HepG2 (cell line): ENCODE data around the gene FGF19. TPM values are rescaled to one million over a fixed set of nuclear protein-coding genes. Genes with fewer than 3 reads are reported as not detected.
A peak's percentile ranks its signal among the peaks of the same experiment; 100 is the strongest.

Experiments
- ATAC-seq: fragments of 200-7000 bp; cut with Tn5 transposase; 3 replicates; pipeline ENCODE4 v1.9.1; 2020; ENCODE audit warnings: mild to moderate bottlenecking, moderate library complexity
- BruUV-seq: library from RNA; stranded (reverse); fragments of 400-500 nt; replicated peaks from 2 replicates; lab custom pipeline; 2021; lab: Mats Ljungman, UMichigan
- CTCF ChIA-PET: fragments of 300-600 bp; formaldehyde crosslinking; extraction: SDS; loops from one replicate; lab custom pipeline; 2021; ENCODE audit warnings: low total read pairs, inconsistent platforms, low intra/inter-chr PET ratio; lab: Yijun Ruan, JAX
- POLR2A ChIA-PET: fragments of 350-600 bp; sonication (Branson Sonifier 250); formaldehyde crosslinking; loops from one replicate; lab custom pipeline; 2020; ENCODE audit warnings: antibody characterized with exemption, inconsistent platforms; lab: Yijun Ruan, JAX
- DNase-seq: peaks from one replicate; pipeline ENCODE4 v3.0.0-alpha.2; 2015; ENCODE audit warnings: low spot score
- FAIRE-seq: peaks from 3 replicates; lab custom pipeline; 2011; peaks lifted over from hg19 to GRCh38; lab: Jason Lieb, UNC
- H2AFZ ChIP-seq: one replicate; pipeline ENCODE4 v1.6.1; 2011; ENCODE audit warnings: low read length, inconsistent platforms
- H3K27ac ChIP-seq: fragments of 300-600 bp; 3 replicates; pipeline ENCODE4 v1.8.0; 2011; ENCODE audit warnings: mixed run types, mild to moderate bottlenecking, mixed read lengths, low read length, inconsistent platforms; ENCODE audit not compliant: insufficient read depth; ENCODE audit errors: extremely low read length
- H3K27me3 ChIP-seq, 2 experiments: fragments of 200-600 bp in 1 of 2; 2 replicates in 1 of 2; 3 replicates in 1 of 2; pipeline versions ENCODE4 v1.6.0 to v1.8.0; 2011; ENCODE audit warnings: low read length in 2 of 2, mild to moderate bottlenecking in 2 of 2, moderate library complexity in 2 of 2, inconsistent platforms in 1 of 2; ENCODE audit not compliant: insufficient read depth in 2 of 2, control insufficient read depth in 1 of 2
- H3K36me3 ChIP-seq, 2 experiments: fragments of 200-600 bp in 1 of 2; replicated peaks in 1 of 2; 2 replicates in 1 of 2; 3 replicates in 1 of 2; pipeline versions ENCODE4 v1.5.1 to v1.8.0; 2011; ENCODE audit warnings: low read length in 2 of 2, inconsistent platforms in 1 of 2; ENCODE audit not compliant: insufficient read depth in 2 of 2, control insufficient read depth in 1 of 2
- H3K4me1 ChIP-seq: 2 replicates; pipeline ENCODE4 v1.5.1; 2012; ENCODE audit warnings: low read length, inconsistent platforms; ENCODE audit not compliant: insufficient read depth
- H3K4me2 ChIP-seq: 2 replicates; pipeline ENCODE4 v1.6.0; 2011; ENCODE audit warnings: low read depth, low read length, inconsistent platforms
- H3K4me3 ChIP-seq, 3 experiments: fragments of 200-600 bp in 1 of 3; sonication (generic), shearing (Covaris generic) in 1 of 3; replicated peaks in 1 of 3; 2 replicates each; pipeline ENCODE4 v1.5.1; 2011 to 2016; ENCODE audit warnings: low read length in 3 of 3, inconsistent platforms in 2 of 3, low read depth in 2 of 3, mild to moderate bottlenecking in 2 of 3, control low read depth in 1 of 3, mixed read lengths in 1 of 3; ENCODE audit not compliant: insufficient read depth in 1 of 3
- H3K79me2 ChIP-seq: one replicate; pipeline ENCODE4 v1.6.1; 2011; ENCODE audit warnings: low read length, inconsistent platforms; ENCODE audit not compliant: insufficient read depth
- H3K9ac ChIP-seq: 2 replicates; pipeline ENCODE4 v1.6.0; 2011; ENCODE audit warnings: mild to moderate bottlenecking, low read depth, low read length, inconsistent platforms; ENCODE audit not compliant: insufficient read depth
- H3K9me3 ChIP-seq: 2 replicates; pipeline ENCODE4 v1.5.1; 2012; ENCODE audit warnings: mild to moderate bottlenecking, low read length
- H4K20me1 ChIP-seq: 2 replicates; pipeline ENCODE4 v1.6.0; 2011; ENCODE audit warnings: inconsistent platforms, mild to moderate bottlenecking, low read length, moderate library complexity; ENCODE audit not compliant: insufficient read depth
- AGO1 ChIP-seq: fragments of 200-400 bp; formaldehyde crosslinking; IDR thresholded peaks from 2 replicates; pipeline ENCODE4 v1.6.1; 2017; ENCODE audit warnings: mild to moderate bottlenecking, low read depth, low read length, moderate library complexity; ENCODE audit not compliant: poor library complexity, severe bottlenecking
- ATF7 ChIP-seq, 2 experiments: fragments of 450-650 bp in 1 of 2; sonication (generic) in 1 of 2; formaldehyde crosslinking in 1 of 2; IDR thresholded peaks; 2 replicates each; pipeline versions ENCODE4 v1.4.0 to v1.6.1; 2016 to 2020; ENCODE audit warnings: antibody characterized with exemption in 1 of 2, mild to moderate bottlenecking in 1 of 2, missing genetic modification reagents in 1 of 2
- DMTF1 ChIP-seq: sonication (generic); formaldehyde crosslinking; IDR thresholded peaks from 2 replicates; pipeline ENCODE4 v1.4.0; 2020; ENCODE audit warnings: mild to moderate bottlenecking, missing genetic modification reagents
- PAWR ChIP-seq: sonication (generic); formaldehyde crosslinking; IDR thresholded peaks from 2 replicates; pipeline ENCODE4 v1.4.0; 2020; ENCODE audit warnings: missing genetic modification reagents, mild to moderate bottlenecking, borderline replicate concordance
- SMAD3 ChIP-seq: sonication (generic); formaldehyde crosslinking; IDR thresholded peaks from 2 replicates; pipeline ENCODE4 v1.4.0; 2020; ENCODE audit warnings: missing genetic modification reagents
- TP53 ChIP-seq: sonication (generic); formaldehyde crosslinking; conservative IDR thresholded peaks from 2 replicates; pipeline ENCODE4 v1.4.0; 2020; ENCODE audit warnings: missing genetic modification reagents
- ZC3H13 ChIP-seq: sonication (generic); formaldehyde crosslinking; IDR thresholded peaks from 2 replicates; pipeline ENCODE4 v1.8.1; 2023; ENCODE audit warnings: mild to moderate bottlenecking, missing genetic modification reagents, moderate library complexity
- ZMYM2 ChIP-seq: sonication (generic); formaldehyde crosslinking; IDR thresholded peaks from 2 replicates; pipeline ENCODE4 v1.8.0; 2022; ENCODE audit warnings: mild to moderate bottlenecking, missing genetic modification reagents
- ZNF275 ChIP-seq: sonication (generic); formaldehyde crosslinking; IDR thresholded peaks from 2 replicates; pipeline ENCODE4 v1.8.0; 2022; ENCODE audit warnings: missing genetic modification reagents, mild to moderate bottlenecking, inconsistent platforms, borderline replicate concordance
- ZNF276 ChIP-seq: sonication (generic); formaldehyde crosslinking; IDR thresholded peaks from 2 replicates; pipeline ENCODE4 v1.4.0; 2020; ENCODE audit warnings: mild to moderate bottlenecking, low read depth, missing genetic modification reagents
- ZNF432 ChIP-seq: sonication (generic); formaldehyde crosslinking; IDR thresholded peaks from 2 replicates; pipeline ENCODE4 v1.5.0; 2020; ENCODE audit warnings: missing genetic modification reagents, mild to moderate bottlenecking, borderline replicate concordance
- ZNF543 ChIP-seq: sonication (generic); formaldehyde crosslinking; IDR thresholded peaks from 2 replicates; pipeline ENCODE4 v1.4.0; 2020; ENCODE audit warnings: mild to moderate bottlenecking, missing genetic modification reagents
- ZNF775 ChIP-seq: sonication (generic); formaldehyde crosslinking; IDR thresholded peaks from 2 replicates; pipeline ENCODE4 v1.4.0; 2020; ENCODE audit warnings: missing genetic modification reagents, mild to moderate bottlenecking, moderate library complexity, borderline replicate concordance
- WGBS: methylation state at CpG from one replicate; pipeline ENCODE4 v1.1.6; 2017; ENCODE audit warnings: low lambda C conversion rate; 5-methylcytosine and 5-hydroxymethylcytosine counted together
- in situ Hi-C: cut with HindIII; loops from 2 replicates; pipeline ENCODE4 v1.10.0; 2017; ENCODE audit warnings: low pct_unique_long_range_greater_than_20kb; ENCODE audit not compliant: extremely low pct_ligation_motif_present
- intact Hi-C: fragments of 100-400 bp; cut with micrococcal nuclease; formaldehyde crosslinking; loops from one replicate; pipeline ENCODE4 v1.10.0; 2022; ENCODE audit not compliant: unreplicated experiment
- polyA plus RNA-seq, 8 experiments: library from polyadenylated mRNA; depleted of rRNA in 3 of 8; stranded (reverse) in 7 of 8; unstranded in 1 of 8; fragments of >200 nt; fragmentation: Illumina TruSeq in 4 of 8; extraction: Trizol in 4 of 8; gene quantifications; 2 replicates each; pipeline versions ENCODE4 v1.2.1 to v1.2.3, GENCODE V29; 2011 to 2016; ENCODE audit warnings: low read depth in 4 of 8, missing spikeins in 1 of 8, mixed read lengths in 1 of 8; ENCODE audit not compliant: insufficient read depth in 1 of 8
- total RNA-seq, 5 experiments: library from RNA; depleted of rRNA; stranded (reverse); fragments of >200 nt; fragmentation: Illumina TruSeq; extraction: Trizol; gene quantifications; 2 replicates each; pipeline ENCODE4 v1.2.3, GENCODE V29; 2016; ENCODE audit warnings: low read depth in 1 of 5
- TF ChIP-seq, protein P1 (sequence below): sonication (generic); formaldehyde crosslinking; IDR thresholded peaks from 2 replicates; pipeline ENCODE4 v1.5.0; 2020; ENCODE audit warnings: missing genetic modification reagents

FGF19 gene
- total and polyA plus RNA-seq, 2 of the 13 experiments (the other 11 are each of a cell fraction or from before 2014, with no cell fraction given): 0.07 TPM; not detected in 1

DNA sequence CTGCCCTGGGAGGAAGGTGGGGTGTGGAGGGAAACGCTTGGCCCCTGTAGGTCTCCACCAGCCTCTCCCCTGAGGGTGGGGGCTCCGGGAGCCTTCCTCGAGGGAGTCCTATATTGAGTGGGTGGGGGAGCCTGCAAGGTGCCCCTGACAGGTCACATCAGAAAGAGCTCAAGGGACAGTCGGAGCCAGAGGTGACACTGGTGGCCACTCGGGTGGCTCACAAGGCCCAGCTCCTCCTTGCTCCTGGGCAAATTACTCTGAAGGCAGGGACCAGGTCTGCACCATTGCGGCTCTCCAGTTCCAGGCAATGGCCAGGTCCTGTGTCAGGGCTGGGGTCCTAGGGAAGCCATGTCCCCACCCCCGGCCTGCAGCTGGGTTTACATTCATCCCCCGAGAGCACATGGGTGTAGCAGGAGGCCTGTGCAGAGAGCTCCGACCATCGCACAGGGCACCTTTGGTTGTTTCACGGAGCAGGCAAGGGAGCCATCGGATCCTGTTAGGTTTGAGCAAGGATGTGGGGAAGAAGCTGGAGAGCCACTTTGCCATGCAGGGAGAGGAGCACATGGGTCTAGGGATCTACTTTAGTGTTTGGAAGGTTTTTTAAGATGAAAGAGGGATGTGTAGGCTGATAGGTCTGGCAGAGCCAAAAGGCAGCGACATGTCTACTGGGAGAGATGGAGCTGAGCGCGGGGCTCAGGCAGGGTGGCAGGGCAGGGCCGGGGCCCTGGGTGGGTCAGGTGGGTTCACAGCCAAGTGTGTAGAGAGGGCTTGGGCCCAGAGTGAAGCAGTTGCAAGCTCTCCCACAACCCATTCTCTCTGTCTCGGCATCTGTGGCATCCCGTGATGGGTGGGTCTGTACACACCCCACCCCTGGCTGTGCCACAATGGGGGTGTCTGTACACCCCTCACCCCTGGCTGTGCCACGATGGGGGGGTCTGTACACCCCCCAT, 48.1 kb downstream of the FGF19 start:
- ChIA-PET CTCF (no interaction called here), POLR2A (interaction anchor here (1.2 to 6.1 kb wide), 7 partner anchors 11 to 811 kb away, joined by 3 to 128 read pairs (median 9); partner anchors contain the start of gene LTO1)
- Histone ChIP-seq H3K9ac (peak overlapping the region; percentile 69), H3K4me3 (peak overlapping the region in 1 of 3 experiments; percentile 48; a peak in 2 of 6 replicates), H3K27me3 (no peaks in the 10 kb centered on the region), H3K4me2 (peak overlapping the region; percentile 67), H2AFZ (no peak overlapping the region), H3K36me3 (peaks cover 6 to 29% of the 10 kb centered on the region in 2 experiments), H3K27ac (peak overlapping the region; percentile 88), H3K9me3 (no peaks in the 10 kb centered on the region), H4K20me1 (peaks cover 6% of the 10 kb centered on the region; the same call in 1 of the 2 replicates), H3K4me1 (peaks cover 74% of the 10 kb centered on the region), H3K79me2 (no peaks in the 10 kb centered on the region)
- intact Hi-C loops (no loop called here), in situ Hi-C loops (loop anchor here (5.0 kb wide), 1 partner anchor 533 kb away; no protein-coding TSS in a partner anchor)
- BruUV-seq: no TSS peak
- FAIRE-seq: no peak
- DNase-seq: no peak
- 79% methylated on average over 17 of the region's 19 CpGs for WGBS
- peak; percentile 1 for ATAC-seq
- no peak for TF ChIP-seq ZNF775 (CRISPR knock-in tag)
- no peak for TF ChIP-seq ZNF432 (CRISPR knock-in tag)
- no peak for TF ChIP-seq ATF7 (IDR thresholded peaks at IDR 0.05)
- TF ChIP-seq ATF7 (CRISPR knock-in tag; IDR thresholded peaks at IDR 0.05): 0 out of 2 replicates have a peak, but pooled peaks have one; percentile 28
- no peak for TF ChIP-seq ZNF275 (CRISPR knock-in tag)
- TF ChIP-seq ZMYM2: 0 out of 2 replicates have a peak, but pooled peaks have one; percentile 6
- no peak for TF ChIP-seq SMAD3 (CRISPR knock-in tag)
- TF ChIP-seq, protein P1, sequence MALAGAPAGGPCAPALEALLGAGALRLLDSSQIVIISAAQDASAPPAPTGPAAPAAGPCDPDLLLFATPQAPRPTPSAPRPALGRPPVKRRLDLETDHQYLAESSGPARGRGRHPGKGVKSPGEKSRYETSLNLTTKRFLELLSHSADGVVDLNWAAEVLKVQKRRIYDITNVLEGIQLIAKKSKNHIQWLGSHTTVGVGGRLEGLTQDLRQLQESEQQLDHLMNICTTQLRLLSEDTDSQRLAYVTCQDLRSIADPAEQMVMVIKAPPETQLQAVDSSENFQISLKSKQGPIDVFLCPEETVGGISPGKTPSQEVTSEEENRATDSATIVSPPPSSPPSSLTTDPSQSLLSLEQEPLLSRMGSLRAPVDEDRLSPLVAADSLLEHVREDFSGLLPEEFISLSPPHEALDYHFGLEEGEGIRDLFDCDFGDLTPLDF: no peak
- TF ChIP-seq PAWR: 0 out of 2 replicates have a peak, but pooled peaks have one; percentile 60
- no peak for TF ChIP-seq TP53 (CRISPR knock-in tag)
- TF ChIP-seq ZC3H13 (CRISPR knock-in tag): no peak
- TF ChIP-seq ZNF276 (CRISPR knock-in tag): 0 out of 2 replicates have a peak, but pooled peaks have one; percentile 50
- TF ChIP-seq ZNF543 (CRISPR knock-in tag): 0 out of 2 replicates have a peak, but pooled peaks have one; percentile 38
- TF ChIP-seq AGO1: peak; percentile 12
- peak; percentile 59; the same call in 1 of the 2 replicates for TF ChIP-seq DMTF1 (CRISPR knock-in tag)
